VCaP (cell line): ENCODE results near the gene S100A8.

Source experiments
- H3K27ac ChIP-seq: fragments of 450-650 bp; 2 replicates; pipeline ENCODE4 v1.5.1; 2017
- CTCF ChIP-seq: fragments of 450-650 bp; conservative IDR thresholded peaks from 2 replicates; pipeline ENCODE4 v1.5.1; 2017; ENCODE audit warnings: mild to moderate bottlenecking, moderate library complexity

The S100A8 gene

GRCh38 chr1:153392822-153393221 lies 1.9 kb upstream of the S100A8 start:
- no peak overlapping the region for H3K27ac ChIP-seq
- no peak for TF ChIP-seq CTCF

- TF ChIP-seq CTCF = no peak
- no peak overlapping the region for H3K27ac ChIP-seq
These were observed 1.4 kb upstream of the S100A8 start for GRCh38 chr1:153392258-153392657.

GRCh38 chr1:153389973-153390879 lies 647 bp downstream of the S100A8 start:
- TF ChIP-seq CTCF = no peak
- H3K27ac ChIP-seq = no peak overlapping the region

- no peak for TF ChIP-seq CTCF
- no peak overlapping the region for H3K27ac ChIP-seq
These were observed 1.5 kb downstream of the S100A8 start for GRCh38 chr1:153389401-153389800.

GRCh38 chr1:153387785-153388184 lies 3.1 kb downstream of the S100A8 start:
- H3K27ac ChIP-seq = no peak overlapping the region
- no peak for TF ChIP-seq CTCF

- H3K27ac ChIP-seq = no peak overlapping the region
- TF ChIP-seq CTCF = no peak
These were observed 3.9 kb downstream of the S100A8 start for GRCh38 chr1:153387001-153387400.

GRCh38 chr1:153386500-153386901 lies 4.4 kb downstream of the S100A8 start:
- no peak overlapping the region for H3K27ac ChIP-seq
- TF ChIP-seq CTCF = no peak
